Measurements from ENCODE around the gene BDH1.
"Not testable (repeated sequence)": the region's sequence is repeated elsewhere in the genome, so short reads cannot be mapped to it uniquely, and the experiment has no call there.

Gene BDH1, protein sequence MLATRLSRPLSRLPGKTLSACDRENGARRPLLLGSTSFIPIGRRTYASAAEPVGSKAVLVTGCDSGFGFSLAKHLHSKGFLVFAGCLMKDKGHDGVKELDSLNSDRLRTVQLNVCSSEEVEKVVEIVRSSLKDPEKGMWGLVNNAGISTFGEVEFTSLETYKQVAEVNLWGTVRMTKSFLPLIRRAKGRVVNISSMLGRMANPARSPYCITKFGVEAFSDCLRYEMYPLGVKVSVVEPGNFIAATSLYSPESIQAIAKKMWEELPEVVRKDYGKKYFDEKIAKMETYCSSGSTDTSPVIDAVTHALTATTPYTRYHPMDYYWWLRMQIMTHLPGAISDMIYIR

DNA sequence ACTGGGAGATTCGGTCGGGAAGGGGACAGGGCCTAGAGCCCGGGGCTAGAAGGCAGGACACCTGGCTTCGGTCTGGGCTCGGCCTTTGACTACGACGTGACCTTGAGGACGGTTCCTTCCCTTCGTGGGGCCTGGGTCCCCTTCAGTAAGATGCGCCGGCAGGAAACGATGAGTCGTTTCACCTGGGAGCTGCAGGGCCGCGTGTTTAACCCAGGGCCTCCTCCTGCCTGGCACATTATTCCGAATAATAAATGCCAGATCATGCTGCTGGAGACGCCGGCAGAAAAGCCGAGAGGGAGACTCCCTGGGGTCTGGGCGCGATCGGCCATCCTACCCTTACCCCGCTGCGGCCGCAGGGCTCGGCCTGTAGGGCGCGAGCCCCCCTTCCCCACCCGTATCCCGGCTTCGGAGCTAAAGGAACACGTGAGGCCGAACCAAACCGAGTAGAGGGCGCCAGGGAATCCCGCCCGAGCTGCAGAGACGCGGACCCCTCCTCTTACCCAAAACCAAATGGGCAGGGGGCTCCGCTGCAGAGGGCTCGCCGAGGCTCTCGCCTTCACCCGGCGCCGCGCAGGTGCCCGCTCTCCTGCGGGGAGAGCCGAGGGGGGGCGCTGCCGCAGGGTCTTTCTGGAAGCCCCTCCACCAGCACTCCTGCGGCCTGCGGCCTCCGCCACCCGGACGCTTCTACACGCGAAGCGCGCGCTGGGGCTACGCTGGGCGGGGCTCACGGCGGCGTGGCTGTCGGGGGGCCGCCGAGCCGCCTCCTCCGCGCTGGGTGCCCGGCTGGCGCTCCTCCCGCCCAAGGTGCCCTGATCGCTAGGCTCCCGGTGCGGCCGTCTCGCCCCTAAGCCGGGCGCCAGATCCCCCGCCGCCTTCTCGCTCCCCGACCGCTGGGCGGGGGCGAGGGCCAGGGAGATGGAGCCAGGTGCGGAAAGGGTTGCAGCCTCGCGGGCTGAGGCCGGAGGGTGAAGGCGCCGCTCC is at the start of gene BDH1:
TSS of gene BDH1 (minus strand) at position 688 of the 981 bp plus-strand sequence. CDS start 9,525 bp downstream, outside the sequence.
- Histone ChIP-seq H3K36me3 (ENCODE audit: control insufficient read depth, insufficient read depth, low read length) (no peaks in the 10 kb centered on the region), H3K4me3 (replicated peaks; ENCODE audit: low read depth, low read length) (peak within 1 kb of the TSS; percentile 92), H3K27me3 (replicated peaks; ENCODE audit: control insufficient read depth, insufficient read depth, low read length) (no peaks in the 10 kb centered on the region)
- TF ChIP-seq, protein P1, sequence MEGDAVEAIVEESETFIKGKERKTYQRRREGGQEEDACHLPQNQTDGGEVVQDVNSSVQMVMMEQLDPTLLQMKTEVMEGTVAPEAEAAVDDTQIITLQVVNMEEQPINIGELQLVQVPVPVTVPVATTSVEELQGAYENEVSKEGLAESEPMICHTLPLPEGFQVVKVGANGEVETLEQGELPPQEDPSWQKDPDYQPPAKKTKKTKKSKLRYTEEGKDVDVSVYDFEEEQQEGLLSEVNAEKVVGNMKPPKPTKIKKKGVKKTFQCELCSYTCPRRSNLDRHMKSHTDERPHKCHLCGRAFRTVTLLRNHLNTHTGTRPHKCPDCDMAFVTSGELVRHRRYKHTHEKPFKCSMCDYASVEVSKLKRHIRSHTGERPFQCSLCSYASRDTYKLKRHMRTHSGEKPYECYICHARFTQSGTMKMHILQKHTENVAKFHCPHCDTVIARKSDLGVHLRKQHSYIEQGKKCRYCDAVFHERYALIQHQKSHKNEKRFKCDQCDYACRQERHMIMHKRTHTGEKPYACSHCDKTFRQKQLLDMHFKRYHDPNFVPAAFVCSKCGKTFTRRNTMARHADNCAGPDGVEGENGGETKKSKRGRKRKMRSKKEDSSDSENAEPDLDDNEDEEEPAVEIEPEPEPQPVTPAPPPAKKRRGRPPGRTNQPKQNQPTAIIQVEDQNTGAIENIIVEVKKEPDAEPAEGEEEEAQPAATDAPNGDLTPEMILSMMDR (IDR thresholded peaks at IDR 0.05; ENCODE audit: insufficient read depth, low read length, poor library complexity, severe bottlenecking), result no peak
- peak; percentile 86 for DNase-seq (ENCODE audit: extremely low read depth, insufficient read length)

- TF ChIP-seq, protein P1 (IDR thresholded peaks at IDR 0.05; ENCODE audit: insufficient read depth, low read length, poor library complexity, severe bottlenecking), result no peak
- H3K27me3 ChIP-seq (replicated peaks; ENCODE audit: control insufficient read depth, insufficient read depth, low read length), result no peaks in the 10 kb centered on the region
- no peak overlapping the region for H3K4me3 ChIP-seq (replicated peaks; ENCODE audit: low read depth, low read length)
Observed at GRCh38 chr3:197603317-197603933, 47.7 kb upstream of the BDH1 start.

DNA sequence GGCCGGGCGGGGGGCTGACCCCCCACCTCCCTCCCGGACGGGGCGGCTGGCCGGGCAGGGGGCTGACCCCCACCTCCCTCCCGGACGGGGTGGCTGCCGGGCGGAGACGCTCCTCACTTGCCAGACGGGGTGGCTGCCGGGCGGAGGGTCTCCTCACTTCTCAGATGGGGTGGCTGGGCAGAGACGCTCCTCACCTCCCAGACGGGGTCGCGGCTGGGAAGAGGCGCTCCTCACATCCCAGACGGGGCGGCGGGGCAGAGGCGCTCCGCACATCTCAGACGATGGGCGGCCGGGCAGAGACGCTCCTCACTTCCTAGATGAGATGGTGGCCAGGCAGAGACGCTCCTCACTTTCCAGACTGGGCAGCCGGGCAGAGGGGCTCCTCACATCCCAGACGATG is 46.6 kb upstream of the BDH1 start:
- H3K36me3 ChIP-seq (ENCODE audit: control insufficient read depth, insufficient read depth, low read length); H3K27me3 ChIP-seq (replicated peaks; ENCODE audit: control insufficient read depth, insufficient read depth, low read length); H3K4me3 ChIP-seq (replicated peaks; ENCODE audit: low read depth, low read length); DNase-seq (ENCODE audit: extremely low read depth, insufficient read length): not testable (repeated sequence)

More at GRCh38 chr3:197603317-197603933, 47.7 kb upstream of the BDH1 start:
- no peak for DNase-seq (ENCODE audit: extremely low read depth, insufficient read length)
- peaks cover 5% of the 10 kb centered on the region for H3K36me3 ChIP-seq (ENCODE audit: control insufficient read depth, insufficient read depth, low read length)

GRCh38 chr3:197601566-197601840 is 45.7 kb upstream of the BDH1 start:
- DNase-seq (ENCODE audit: extremely low read depth, insufficient read length); H3K27me3 ChIP-seq (replicated peaks; ENCODE audit: control insufficient read depth, insufficient read depth, low read length); H3K4me3 ChIP-seq (replicated peaks; ENCODE audit: low read depth, low read length); H3K36me3 ChIP-seq (ENCODE audit: control insufficient read depth, insufficient read depth, low read length): not testable (repeated sequence)

DNA sequence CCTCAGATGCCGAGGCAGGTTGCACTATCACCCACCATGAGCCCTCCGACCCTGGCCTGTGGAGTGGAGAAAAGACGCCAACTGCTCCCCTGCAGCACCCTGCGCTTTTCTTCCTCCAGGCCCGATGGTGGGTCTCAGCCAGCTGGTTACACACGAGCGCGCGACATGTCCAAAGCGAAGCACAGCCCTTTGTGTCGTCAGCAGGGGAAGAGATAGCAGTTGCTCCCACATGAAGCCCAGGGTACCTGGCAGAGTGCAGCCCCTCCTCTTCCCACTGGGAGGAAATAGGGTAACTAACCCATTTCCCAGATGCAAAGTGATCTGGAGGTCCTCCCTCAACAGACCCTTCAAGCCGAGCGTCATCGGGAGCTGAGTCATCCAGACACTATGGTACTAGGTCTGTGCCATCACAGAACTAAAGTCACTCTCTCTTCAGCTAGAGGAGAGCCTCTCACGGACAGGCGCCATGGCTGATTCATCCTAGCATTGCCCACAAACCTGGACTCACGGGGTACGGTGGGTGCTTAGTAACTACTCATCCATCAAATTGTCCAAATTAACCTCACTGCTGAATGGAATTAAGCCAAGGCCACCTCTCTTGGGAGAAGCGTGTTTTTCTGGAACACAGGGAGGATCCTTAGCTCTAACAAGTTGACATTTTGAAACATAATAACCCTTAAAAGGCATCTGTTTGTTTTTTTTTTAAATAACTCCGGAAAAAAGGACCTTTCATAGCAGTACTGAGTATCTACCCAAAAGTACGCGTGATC is 45.2 kb upstream of the BDH1 start:
- no peaks in the 10 kb centered on the region for H3K27me3 ChIP-seq (replicated peaks; ENCODE audit: control insufficient read depth, insufficient read depth, low read length)
- no peak for DNase-seq (ENCODE audit: extremely low read depth, insufficient read length)
- TF ChIP-seq, protein P1 (IDR thresholded peaks at IDR 0.05; ENCODE audit: insufficient read depth, low read length, poor library complexity, severe bottlenecking), result no peak
- H3K4me3 ChIP-seq (replicated peaks; ENCODE audit: low read depth, low read length), result no peak overlapping the region
- no peaks in the 10 kb centered on the region; the same call in 1 of the 2 replicates for H3K36me3 ChIP-seq (ENCODE audit: control insufficient read depth, insufficient read depth, low read length)

GRCh38 chr3:197599089-197599765 is 43.5 kb upstream of the BDH1 start:
- Histone ChIP-seq H3K4me3 (replicated peaks; ENCODE audit: low read depth, low read length) (no peak overlapping the region), H3K27me3 (replicated peaks; ENCODE audit: control insufficient read depth, insufficient read depth, low read length) (no peaks in the 10 kb centered on the region), H3K36me3 (ENCODE audit: control insufficient read depth, insufficient read depth, low read length) (no peaks in the 10 kb centered on the region; the same call in 1 of the 2 replicates)
- peak; percentile 57 for DNase-seq (ENCODE audit: extremely low read depth, insufficient read length)
- TF ChIP-seq, protein P1 (IDR thresholded peaks at IDR 0.05; ENCODE audit: insufficient read depth, low read length, poor library complexity, severe bottlenecking), result peak; percentile 92

Measured in GM06990 (cell line).